ENCODE results near the gene PCDHGB6. TPM values are rescaled to one million over a fixed set of nuclear protein-coding genes. Genes with fewer than 3 reads are reported as not detected.

PCDHGB6 gene
- total and polyA plus RNA-seq, 2 donors from 2014 or later = 0.22 to 7.5 TPM

GRCh38 chr5:141440341-141440740 is 32.5 kb downstream of the PCDHGB6 start:
- intact Hi-C loops (cut with DNase I) = no loop called here
- H3K4me3 ChIP-seq (ENCODE audit: low read length in 3 of 3) = no peak overlapping the region
- FAIRE-seq (no peak), DNase-seq (no peak)
- H3K9ac ChIP-seq (ENCODE audit: low read length in 3 of 3) = no peak overlapping the region
- no peak for TF ChIP-seq CTCF (IDR thresholded peaks at IDR 0.05; ENCODE audit: borderline replicate concordance, extremely low read depth, insufficient read depth)
- H3K9me3 ChIP-seq (ENCODE audit: control insufficient read depth in 2 of 3, insufficient read depth in 1 of 3, low read length in 3 of 3) = peaks cover 3 to 31% (median 11%) of the 10 kb centered on the region in 3 donors
- H3K27ac ChIP-seq (ENCODE audit: low read depth in 2 of 2, low read length in 2 of 2) = no peak overlapping the region
- H3K36me3 ChIP-seq (ENCODE audit: control insufficient read depth in 2 of 3, insufficient read depth in 3 of 3, low read length in 3 of 3) = no peaks in the 10 kb centered on the region
- H3K4me1 ChIP-seq (ENCODE audit: control insufficient read depth in 2 of 3, insufficient read depth in 2 of 3, low read depth in 1 of 3, low read length in 3 of 3) = no peaks in the 10 kb centered on the region
- no peaks in the 10 kb centered on the region for H3K27me3 ChIP-seq (ENCODE audit: control insufficient read depth, insufficient read depth, low read length)

- no peak overlapping the region for H3K9ac ChIP-seq (ENCODE audit: low read length in 3 of 3)
- H3K36me3 ChIP-seq (ENCODE audit: control insufficient read depth in 2 of 3, insufficient read depth in 3 of 3, low read length in 3 of 3) = no peaks in the 10 kb centered on the region
- intact Hi-C loops (cut with DNase I) = no loop called here
- DNase-seq = no peak
- no peak for FAIRE-seq
- H3K4me3 ChIP-seq (ENCODE audit: low read length in 3 of 3) = no peak overlapping the region
- no peaks in the 10 kb centered on the region for H3K27me3 ChIP-seq (ENCODE audit: control insufficient read depth, insufficient read depth, low read length)
- H3K4me1 ChIP-seq (ENCODE audit: control insufficient read depth in 2 of 3, insufficient read depth in 2 of 3, low read depth in 1 of 3, low read length in 3 of 3) = no peaks in the 10 kb centered on the region
- no peak overlapping the region for H3K27ac ChIP-seq (ENCODE audit: low read depth in 2 of 2, low read length in 2 of 2)
- TF ChIP-seq CTCF (IDR thresholded peaks at IDR 0.05; ENCODE audit: borderline replicate concordance, extremely low read depth, insufficient read depth) = no peak
- H3K9me3 ChIP-seq (ENCODE audit: control insufficient read depth in 2 of 3, insufficient read depth in 1 of 3, low read length in 3 of 3) = peaks cover 3 to 23% (median 5%) of the 10 kb centered on the region in 3 donors
Observed at GRCh38 chr5:141441571-141442170, 33.9 kb downstream of the PCDHGB6 start.

Other genes starting within 250 kb of the PCDHGB6 start
Only the 30 nearest of the 37 such genes appear.
- gene PCDHB10, start 215.7 kb upstream of the PCDHGB6 start, total RNA-seq = 2.3 TPM
- 0.73 TPM for gene PCDHB10, start 215.7 kb upstream of the PCDHGB6 start, polyA plus RNA-seq (ENCODE audit: insufficient read depth, low read depth, low replicate concordance)
- 4.3 TPM for gene PCDHB11, start 208.4 kb upstream of the PCDHGB6 start, total RNA-seq
- gene PCDHB11, start 208.4 kb upstream of the PCDHGB6 start, polyA plus RNA-seq (ENCODE audit: insufficient read depth, low read depth, low replicate concordance) = 0.47 TPM
- 2.5 TPM for gene PCDHB12, start 199.3 kb upstream of the PCDHGB6 start, total RNA-seq
- gene PCDHB12, start 199.3 kb upstream of the PCDHGB6 start, polyA plus RNA-seq (ENCODE audit: insufficient read depth, low read depth, low replicate concordance) = 0.77 TPM
- gene PCDHB13, start 194.1 kb upstream of the PCDHGB6 start, total RNA-seq = 5.9 TPM
- gene PCDHB13, start 194.1 kb upstream of the PCDHGB6 start, polyA plus RNA-seq (ENCODE audit: insufficient read depth, low read depth, low replicate concordance) = 0.86 TPM
- 6.2 TPM for gene PCDHB14, start 184.7 kb upstream of the PCDHGB6 start, total RNA-seq
- 2.0 TPM for gene PCDHB14, start 184.7 kb upstream of the PCDHGB6 start, polyA plus RNA-seq (ENCODE audit: insufficient read depth, low read depth, low replicate concordance)
- gene PCDHB15, start 162.6 kb upstream of the PCDHGB6 start, total RNA-seq = 6.0 TPM
- gene PCDHB15, start 162.6 kb upstream of the PCDHGB6 start, polyA plus RNA-seq (ENCODE audit: insufficient read depth, low read depth, low replicate concordance) = 1.8 TPM
- 0.94 TPM for gene SLC25A2, start 104.0 kb upstream of the PCDHGB6 start, total RNA-seq
- not detected for gene SLC25A2, start 104.0 kb upstream of the PCDHGB6 start, polyA plus RNA-seq (ENCODE audit: insufficient read depth, low read depth, low replicate concordance)
- 73.5 TPM for gene TAF7, start 87.2 kb upstream of the PCDHGB6 start, total RNA-seq
- gene TAF7, start 87.2 kb upstream of the PCDHGB6 start, polyA plus RNA-seq (ENCODE audit: insufficient read depth, low read depth, low replicate concordance) = 71.3 TPM
- 0.69 TPM for gene PCDHGA1, start 77.5 kb upstream of the PCDHGB6 start, total RNA-seq
- gene PCDHGA1, start 77.5 kb upstream of the PCDHGB6 start, polyA plus RNA-seq (ENCODE audit: insufficient read depth, low read depth, low replicate concordance) = 0.19 TPM
- 4.7 TPM for gene PCDHGA2, start 69.3 kb upstream of the PCDHGB6 start, total RNA-seq
- gene PCDHGA2, start 69.3 kb upstream of the PCDHGB6 start, polyA plus RNA-seq (ENCODE audit: insufficient read depth, low read depth, low replicate concordance) = 0.73 TPM
- 4.0 TPM for gene PCDHGA3, start 64.2 kb upstream of the PCDHGB6 start, total RNA-seq
- gene PCDHGA3, start 64.2 kb upstream of the PCDHGB6 start, polyA plus RNA-seq (ENCODE audit: insufficient read depth, low read depth, low replicate concordance) = 0.22 TPM
- 2.9 TPM for gene PCDHGB1, start 57.9 kb upstream of the PCDHGB6 start, total RNA-seq
- gene PCDHGB1, start 57.9 kb upstream of the PCDHGB6 start, polyA plus RNA-seq (ENCODE audit: insufficient read depth, low read depth, low replicate concordance) = 0.37 TPM
- 3.9 TPM for gene PCDHGA4, start 53.0 kb upstream of the PCDHGB6 start, total RNA-seq
- 0.13 TPM for gene PCDHGA4, start 53.0 kb upstream of the PCDHGB6 start, polyA plus RNA-seq (ENCODE audit: insufficient read depth, low read depth, low replicate concordance)
- gene PCDHGB2, start 48.0 kb upstream of the PCDHGB6 start, total RNA-seq = 4.0 TPM
- not detected for gene PCDHGB2, start 48.0 kb upstream of the PCDHGB6 start, polyA plus RNA-seq (ENCODE audit: insufficient read depth, low read depth, low replicate concordance)
- 2.8 TPM for gene PCDHGA5, start 43.9 kb upstream of the PCDHGB6 start, total RNA-seq
- gene PCDHGA5, start 43.9 kb upstream of the PCDHGB6 start, polyA plus RNA-seq (ENCODE audit: insufficient read depth, low read depth, low replicate concordance) = not detected
- gene PCDHGB3, start 37.8 kb upstream of the PCDHGB6 start, total RNA-seq = 4.4 TPM
- 0.15 TPM for gene PCDHGB3, start 37.8 kb upstream of the PCDHGB6 start, polyA plus RNA-seq (ENCODE audit: insufficient read depth, low read depth, low replicate concordance)
- gene PCDHGA6, start 34.1 kb upstream of the PCDHGB6 start, total RNA-seq = 7.2 TPM
- 0.34 TPM for gene PCDHGA6, start 34.1 kb upstream of the PCDHGB6 start, polyA plus RNA-seq (ENCODE audit: insufficient read depth, low read depth, low replicate concordance)
- gene PCDHGA7, start 25.3 kb upstream of the PCDHGB6 start, total RNA-seq = 4.1 TPM
- gene PCDHGA7, start 25.3 kb upstream of the PCDHGB6 start, polyA plus RNA-seq (ENCODE audit: insufficient read depth, low read depth, low replicate concordance) = 0.49 TPM
- 6.1 TPM for gene PCDHGB4, start 20.3 kb upstream of the PCDHGB6 start, total RNA-seq
- gene PCDHGB4, start 20.3 kb upstream of the PCDHGB6 start, polyA plus RNA-seq (ENCODE audit: insufficient read depth, low read depth, low replicate concordance) = 1.0 TPM
- 1.8 TPM for gene PCDHGA8, start 15.4 kb upstream of the PCDHGB6 start, total RNA-seq
- gene PCDHGA8, start 15.4 kb upstream of the PCDHGB6 start, polyA plus RNA-seq (ENCODE audit: insufficient read depth, low read depth, low replicate concordance) = 0.09 TPM
- 12.3 TPM for gene PCDHGB5, start 10.1 kb upstream of the PCDHGB6 start, total RNA-seq
- 0.82 TPM for gene PCDHGB5, start 10.1 kb upstream of the PCDHGB6 start, polyA plus RNA-seq (ENCODE audit: insufficient read depth, low read depth, low replicate concordance)
- gene PCDHGA9, start 5.2 kb upstream of the PCDHGB6 start, total RNA-seq = 7.6 TPM
- gene PCDHGA9, start 5.2 kb upstream of the PCDHGB6 start, polyA plus RNA-seq (ENCODE audit: insufficient read depth, low read depth, low replicate concordance) = 0.54 TPM
- 5.1 TPM for gene PCDHGA10, start 5.0 kb downstream of the PCDHGB6 start, total RNA-seq
- gene PCDHGA10, start 5.0 kb downstream of the PCDHGB6 start, polyA plus RNA-seq (ENCODE audit: insufficient read depth, low read depth, low replicate concordance) = 0.47 TPM
- gene PCDHGB7, start 9.7 kb downstream of the PCDHGB6 start, total RNA-seq = 15.1 TPM
- 1.0 TPM for gene PCDHGB7, start 9.7 kb downstream of the PCDHGB6 start, polyA plus RNA-seq (ENCODE audit: insufficient read depth, low read depth, low replicate concordance)
- gene PCDHGA11, start 13.0 kb downstream of the PCDHGB6 start, total RNA-seq = 3.6 TPM
- gene PCDHGA11, start 13.0 kb downstream of the PCDHGB6 start, polyA plus RNA-seq (ENCODE audit: insufficient read depth, low read depth, low replicate concordance) = 0.37 TPM
- 4.0 TPM for gene PCDHGA12, start 22.5 kb downstream of the PCDHGB6 start, total RNA-seq
- gene PCDHGA12, start 22.5 kb downstream of the PCDHGB6 start, polyA plus RNA-seq (ENCODE audit: insufficient read depth, low read depth, low replicate concordance) = 0.24 TPM
- gene PCDHGC3, start 67.9 kb downstream of the PCDHGB6 start, total RNA-seq = 51.5 TPM
- 41.0 TPM for gene PCDHGC3, start 67.9 kb downstream of the PCDHGB6 start, polyA plus RNA-seq (ENCODE audit: insufficient read depth, low read depth, low replicate concordance)
- 1.5 TPM for gene PCDHGC4, start 77.0 kb downstream of the PCDHGB6 start, total RNA-seq
- not detected for gene PCDHGC4, start 77.0 kb downstream of the PCDHGB6 start, polyA plus RNA-seq (ENCODE audit: insufficient read depth, low read depth, low replicate concordance)
- gene PCDHGC5, start 81.1 kb downstream of the PCDHGB6 start, total RNA-seq = 1.4 TPM
- gene PCDHGC5, start 81.1 kb downstream of the PCDHGB6 start, polyA plus RNA-seq (ENCODE audit: insufficient read depth, low read depth, low replicate concordance) = not detected
- gene DIAPH1, start 211.0 kb downstream of the PCDHGB6 start, total RNA-seq = 156 TPM
- 60.6 TPM for gene DIAPH1, start 211.0 kb downstream of the PCDHGB6 start, polyA plus RNA-seq (ENCODE audit: insufficient read depth, low read depth, low replicate concordance)

Data from kidney (tissue), 14 donors.